Activated effector memory CD4-positive, alpha-beta T cell treated with Interleukin-2 at 50 U/mL for 16 hours (primary cell): ENCODE results near the gene ADGRE3.
"Not testable (repeated sequence)": the region's sequence is repeated elsewhere in the genome, so short reads cannot be mapped to it uniquely, and the experiment has no call there.

Source experiments
- DNase-seq: peaks from one replicate; pipeline ENCODE4 v3.0.0-alpha.2; 2020

ADGRE3 gene

DNA sequence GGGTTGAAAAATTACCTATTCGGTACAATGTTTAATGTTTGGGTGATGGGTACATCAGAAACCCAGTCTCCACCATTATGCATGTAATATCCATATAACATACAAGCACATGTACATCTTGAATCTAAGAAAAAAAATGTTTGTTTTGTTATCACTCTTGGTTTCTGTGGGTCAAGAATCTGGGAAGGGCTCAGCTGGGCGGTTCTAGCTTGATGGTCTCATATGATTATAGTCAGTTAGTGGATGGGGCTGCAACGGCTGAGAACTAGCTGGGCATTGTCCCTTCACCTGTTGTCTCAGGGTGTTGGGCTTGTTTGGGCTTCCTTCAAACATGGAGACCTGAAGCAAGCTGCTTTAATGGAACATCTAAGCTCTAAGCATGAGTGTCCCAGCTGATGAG, 4.7 kb downstream of the ADGRE3 start:
- DNase-seq, result no peak

DNA sequence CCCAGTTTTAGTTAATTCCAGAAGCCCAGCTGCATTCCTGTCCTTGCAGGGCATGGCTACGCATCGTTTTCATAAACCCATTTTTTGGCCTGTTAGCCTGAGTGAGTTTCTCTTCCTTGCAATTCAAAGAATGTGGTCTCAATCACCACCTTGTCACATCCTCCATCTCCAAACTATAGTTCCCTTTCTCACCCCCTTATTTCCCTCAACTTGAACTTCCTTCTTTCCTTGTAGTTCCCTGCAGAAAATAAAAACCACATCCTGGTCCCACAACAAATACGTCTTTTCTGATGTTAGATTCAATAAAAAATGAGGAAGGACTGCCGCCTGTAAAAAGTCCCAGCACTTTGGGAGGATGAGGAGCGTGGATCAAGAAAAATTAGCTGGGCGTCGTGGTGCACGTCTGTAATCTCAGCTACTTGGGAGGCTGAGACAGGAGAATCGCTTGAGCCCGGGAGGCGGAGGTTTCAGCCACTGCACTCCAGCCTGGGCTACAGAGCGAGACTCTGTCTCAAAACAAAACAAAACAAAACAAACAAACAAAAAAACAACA, 13.2 kb downstream of the ADGRE3 start:
- DNase-seq, result no peak

DNA sequence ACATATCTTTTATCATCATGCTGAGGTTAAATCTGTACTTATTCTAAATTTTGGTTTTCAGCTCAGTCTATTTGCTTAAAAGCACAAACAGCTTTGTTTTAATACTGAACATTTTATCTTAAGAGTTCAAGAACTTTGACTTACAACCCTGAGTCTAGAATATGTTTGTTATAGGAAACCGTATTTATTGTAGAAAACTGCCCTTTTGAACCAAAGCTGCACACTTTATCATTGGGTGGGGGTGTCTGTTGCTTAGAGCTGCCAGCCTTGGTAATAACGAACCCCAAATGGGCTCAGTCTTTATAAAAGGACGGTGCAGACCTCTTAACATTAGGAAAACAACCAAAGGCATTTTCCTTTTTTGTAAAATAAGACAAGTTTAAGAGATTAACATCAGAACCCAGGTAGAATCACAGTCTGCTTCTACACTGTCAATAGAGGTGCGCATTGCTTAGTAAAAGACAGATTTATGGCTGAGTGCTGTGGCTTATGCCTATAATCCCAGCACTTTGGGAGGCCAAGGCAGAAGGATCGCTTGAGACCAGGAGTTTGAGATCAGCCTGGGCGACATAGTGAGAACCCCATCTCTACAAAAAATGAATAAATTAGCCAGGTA, 14.7 kb downstream of the ADGRE3 start:
- DNase-seq, result no peak

DNA sequence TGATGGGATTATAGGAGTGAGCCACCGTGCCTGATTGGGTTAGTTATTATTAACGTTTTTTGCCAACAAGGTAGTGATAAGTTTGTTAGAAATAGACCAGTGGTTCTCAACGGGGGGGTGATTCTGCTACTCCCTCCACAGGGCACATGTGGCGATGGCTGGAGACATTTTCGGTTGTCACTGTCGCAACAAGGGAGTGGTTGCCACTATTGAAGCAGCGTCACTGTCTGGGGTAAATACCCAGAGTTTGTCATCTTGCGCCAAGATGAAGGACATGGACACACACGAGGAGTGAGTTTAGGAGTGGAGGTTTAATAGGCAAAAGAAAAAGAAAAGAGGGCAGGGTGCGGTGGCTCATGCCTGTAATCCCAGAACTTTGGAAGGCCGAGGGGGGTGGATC, 18.9 kb downstream of the ADGRE3 start:
- no peak for DNase-seq

DNA sequence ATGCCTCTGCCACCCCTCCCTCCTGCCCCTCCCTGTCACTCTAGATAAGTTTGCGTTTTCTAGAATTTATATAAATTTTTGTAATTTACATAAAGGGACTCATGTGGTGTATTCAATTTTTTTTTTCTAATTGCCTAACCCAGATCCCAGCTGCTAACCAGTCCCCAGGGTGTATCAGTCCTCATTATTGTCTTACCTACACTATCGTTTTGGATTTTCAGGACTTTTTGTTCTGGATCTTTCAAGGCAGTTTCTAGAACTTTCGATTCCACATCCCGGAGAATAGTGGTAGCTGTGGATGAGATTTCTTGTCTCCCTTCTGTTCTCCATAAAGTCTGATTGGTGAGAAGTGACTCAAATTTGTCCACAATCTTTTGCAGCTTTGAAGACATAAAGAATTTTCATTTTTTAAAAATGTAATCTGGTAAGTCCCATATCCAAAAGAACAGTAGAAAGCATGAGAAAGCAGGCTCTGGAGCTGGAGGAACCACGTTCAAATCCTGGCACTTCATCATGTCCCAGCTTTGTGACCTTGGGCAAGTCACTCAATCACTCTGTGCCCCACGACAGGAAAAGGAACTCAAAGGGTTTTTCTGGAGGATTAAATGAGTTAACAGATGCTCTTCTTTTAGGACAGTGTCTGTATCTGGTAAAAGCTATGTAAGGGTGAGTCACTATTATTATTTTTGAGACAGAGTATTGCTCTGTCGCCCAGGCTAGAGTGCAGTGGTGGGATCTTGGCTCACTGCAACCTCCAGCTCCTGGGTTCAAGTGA, 19.7 kb downstream of the ADGRE3 start:
- no peak for DNase-seq

DNA sequence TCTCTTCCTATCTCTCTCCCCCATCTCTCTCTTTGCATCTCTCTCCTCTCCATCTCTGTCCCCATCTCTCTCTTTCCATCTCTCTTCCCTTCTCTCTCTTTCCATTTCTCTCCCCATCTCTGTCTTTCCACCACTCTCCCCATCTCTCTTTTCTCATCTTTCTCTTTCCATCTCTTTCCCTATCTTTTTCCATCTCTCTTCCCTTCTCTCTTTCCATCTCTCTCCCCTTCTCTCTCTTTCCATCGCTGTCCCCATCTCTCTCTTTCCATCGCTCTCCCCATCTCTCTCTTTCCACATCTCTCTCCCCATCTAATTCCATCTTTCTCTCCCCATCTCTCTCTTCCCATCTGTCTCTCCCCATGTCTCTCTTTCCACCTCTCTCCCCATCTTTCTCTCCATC, 24.5 kb downstream of the ADGRE3 start:
- no peak for DNase-seq

DNA sequence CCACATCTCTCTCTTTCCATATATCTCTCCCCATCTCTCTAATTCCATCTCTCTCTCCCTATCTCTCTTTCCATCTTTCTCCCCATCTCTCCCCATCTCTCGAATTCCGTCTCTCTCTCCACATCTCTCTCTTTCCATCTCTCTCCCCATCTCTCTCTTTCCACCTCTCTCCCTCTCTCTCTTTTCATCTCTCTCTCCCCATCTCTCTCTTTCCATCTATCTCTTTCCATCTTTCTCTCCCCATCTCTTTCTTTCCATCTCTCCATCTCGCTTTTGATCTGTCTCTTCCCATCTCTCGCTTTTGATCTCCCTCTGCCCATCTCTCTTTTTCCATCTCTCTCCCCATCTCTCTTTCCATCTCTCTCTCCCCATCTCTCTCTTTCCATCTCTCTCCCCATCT, 25.6 kb downstream of the ADGRE3 start:
- no peak for DNase-seq

DNA sequence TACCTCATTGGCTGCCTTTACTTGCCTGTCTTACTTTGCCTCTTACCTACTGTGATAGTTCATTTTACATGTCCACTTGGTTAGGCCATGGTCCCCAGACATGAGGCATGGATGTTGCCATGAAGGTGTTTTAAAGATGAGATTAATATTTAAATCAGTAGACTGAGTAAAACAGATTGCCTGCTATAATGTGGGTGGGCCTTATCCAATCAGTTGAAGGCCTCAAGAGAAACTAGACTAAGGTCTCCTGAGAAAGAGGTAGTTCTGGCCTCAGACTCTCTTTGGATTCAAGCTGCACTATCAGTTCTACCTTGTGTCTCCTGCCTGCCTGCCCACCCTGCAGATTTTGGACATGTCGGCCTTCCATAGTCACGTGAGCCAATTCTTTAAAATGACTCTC, 26.1 kb downstream of the ADGRE3 start:
- DNase-seq, result no peak

DNA sequence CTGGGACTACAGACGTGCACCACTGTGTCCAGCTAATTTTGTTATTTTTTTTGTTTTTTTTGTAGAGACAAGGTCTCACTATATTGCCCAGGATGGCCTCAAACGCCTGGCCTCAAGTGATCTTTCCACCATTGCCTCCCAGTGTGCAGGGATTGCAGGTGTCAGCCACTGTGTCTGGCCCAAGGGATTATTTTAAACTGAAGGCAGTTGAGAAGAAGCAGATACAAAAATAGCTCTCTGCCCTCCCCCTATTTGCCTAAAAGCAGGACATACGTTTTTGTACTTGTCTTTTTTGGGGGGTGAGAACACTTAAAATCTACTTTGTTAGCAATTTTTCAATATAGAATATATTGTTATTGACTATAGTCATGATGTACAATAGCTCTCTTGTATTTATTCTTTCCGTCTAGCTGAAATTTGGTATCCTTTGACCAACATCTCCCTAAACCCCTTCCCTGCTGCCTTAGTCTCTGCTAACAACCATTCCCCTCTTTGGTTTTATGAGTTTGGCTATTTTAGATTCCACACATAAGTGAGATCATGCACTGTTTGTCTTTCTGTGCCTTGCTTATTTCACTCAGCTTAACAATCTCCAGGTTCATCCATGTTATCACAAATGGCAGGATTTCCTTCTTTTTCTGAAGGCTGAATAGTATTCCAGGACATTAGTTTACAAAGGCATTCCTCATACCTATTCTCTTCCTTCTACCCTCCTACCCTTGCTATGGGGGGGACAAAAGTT, 34.9 kb downstream of the ADGRE3 start:
- no peak for DNase-seq

DNA sequence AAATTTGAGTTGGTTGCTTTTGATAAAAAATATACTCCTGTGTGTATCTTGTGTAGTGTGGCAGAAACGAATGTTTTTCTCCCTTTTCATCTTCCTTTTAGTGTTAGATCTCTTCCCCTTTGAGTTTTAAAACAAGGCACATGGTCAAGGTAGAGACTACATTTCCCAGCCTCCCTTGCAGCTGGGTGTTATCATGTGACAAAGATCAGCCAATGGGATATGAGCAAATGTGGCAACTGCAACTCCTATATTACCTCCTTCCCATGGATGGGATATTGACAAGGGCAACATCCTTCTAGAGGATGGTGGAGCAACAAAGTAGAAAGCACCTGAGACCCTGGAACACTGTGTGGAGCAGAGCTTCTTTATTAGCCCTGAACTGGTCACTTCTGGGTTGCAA, 42.4 kb downstream of the ADGRE3 start:
- DNase-seq, result no peak

DNA sequence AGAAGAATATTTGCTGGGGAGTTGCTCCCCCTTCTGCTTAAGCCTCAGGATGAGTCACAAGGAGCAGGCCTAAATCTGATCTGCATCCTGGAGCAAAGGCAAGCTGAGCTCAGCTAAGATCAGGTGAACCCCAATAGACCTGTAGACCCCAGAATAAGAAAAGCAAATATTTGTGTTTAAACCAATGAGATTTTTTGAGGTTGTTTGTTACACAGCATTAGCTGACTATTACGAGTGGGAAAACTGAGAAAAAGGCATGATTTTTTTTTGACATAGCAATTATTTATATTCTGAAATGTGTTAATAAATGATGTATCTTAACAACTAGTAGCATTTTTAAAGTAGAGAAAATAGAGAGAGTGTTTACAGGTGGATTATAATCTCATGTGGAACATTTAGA, 45.1 kb downstream of the ADGRE3 start:
- DNase-seq, result no peak

DNA sequence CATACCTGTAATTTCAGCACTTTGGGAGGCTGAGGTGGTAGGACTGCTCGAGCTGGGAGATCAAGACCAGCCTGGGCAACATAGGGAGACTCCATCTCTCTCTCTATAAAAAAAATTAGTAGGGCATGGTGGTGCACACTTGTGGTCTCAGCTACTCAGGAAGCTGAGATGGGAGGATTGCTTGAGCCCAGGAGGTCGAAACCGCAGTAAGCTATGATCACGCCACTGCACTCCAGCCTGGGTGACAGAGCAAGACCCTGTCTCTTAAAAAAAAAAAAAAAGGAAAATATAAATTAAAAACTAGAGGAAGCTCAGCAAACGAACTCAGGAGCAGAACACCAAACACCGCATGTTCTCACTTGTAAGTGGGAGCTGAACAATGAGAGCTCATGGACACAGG, 50.2 kb downstream of the ADGRE3 start:
- not testable (repeated sequence) for DNase-seq

DNA sequence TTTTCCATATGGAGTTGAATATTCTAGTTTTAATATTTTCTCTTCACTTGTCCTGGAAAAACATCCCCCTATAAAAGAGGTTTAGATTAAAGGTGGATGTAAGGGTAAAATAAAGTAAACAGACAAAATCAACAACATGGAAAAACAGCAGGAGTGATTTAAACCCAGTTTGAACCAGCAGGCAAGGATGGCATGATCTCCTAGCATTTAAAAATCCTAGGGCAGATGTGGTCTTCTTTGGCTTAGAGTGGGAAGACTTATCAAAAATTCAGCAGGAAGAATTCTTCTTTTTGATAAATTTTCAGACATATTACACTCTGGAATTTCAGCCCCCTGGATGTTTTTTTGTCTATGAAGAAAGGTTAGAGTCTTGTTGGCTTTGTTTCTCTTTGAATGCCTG, 55.2 kb downstream of the ADGRE3 start:
- no peak for DNase-seq

DNA sequence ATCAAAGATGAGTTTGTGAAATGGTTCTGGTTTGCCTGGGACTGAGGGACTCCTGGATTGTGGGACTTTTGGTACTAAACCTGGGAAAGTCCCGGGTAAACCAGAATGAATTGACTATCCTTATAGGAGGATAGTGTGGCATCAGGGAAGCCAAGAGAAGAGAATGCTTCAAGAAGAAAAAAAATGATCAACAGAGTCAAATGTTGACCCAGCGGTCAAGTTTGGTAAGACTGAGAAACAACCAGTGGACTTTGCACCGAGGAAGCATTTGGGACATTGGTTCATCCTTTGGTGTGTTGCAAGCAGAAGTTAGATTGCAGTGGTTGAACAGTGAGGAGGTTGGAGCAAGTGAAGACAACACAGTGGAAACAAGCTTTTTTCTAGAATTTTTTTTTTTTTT, 58.2 kb downstream of the ADGRE3 start:
- no peak for DNase-seq

DNA sequence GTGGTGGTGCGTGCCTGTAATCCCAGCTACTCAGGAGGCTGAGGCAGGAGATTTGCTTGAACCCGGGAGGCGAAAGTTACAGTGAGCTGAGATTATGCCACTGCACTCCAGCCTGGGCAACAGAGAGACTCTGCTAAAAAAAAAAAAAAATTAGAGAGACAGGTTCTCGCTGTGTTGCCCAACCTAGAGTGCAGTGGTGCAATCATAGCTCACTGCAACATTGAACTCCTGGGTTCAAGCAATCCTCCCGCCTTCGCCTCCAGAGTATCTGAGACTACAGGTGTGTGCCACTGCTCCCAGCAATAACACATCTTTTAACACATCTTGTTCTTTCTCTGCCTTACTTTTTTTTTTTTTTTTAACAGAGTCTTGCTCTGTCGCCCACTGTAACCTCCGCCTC, 59.0 kb downstream of the ADGRE3 start:
- no peak for DNase-seq

DNA sequence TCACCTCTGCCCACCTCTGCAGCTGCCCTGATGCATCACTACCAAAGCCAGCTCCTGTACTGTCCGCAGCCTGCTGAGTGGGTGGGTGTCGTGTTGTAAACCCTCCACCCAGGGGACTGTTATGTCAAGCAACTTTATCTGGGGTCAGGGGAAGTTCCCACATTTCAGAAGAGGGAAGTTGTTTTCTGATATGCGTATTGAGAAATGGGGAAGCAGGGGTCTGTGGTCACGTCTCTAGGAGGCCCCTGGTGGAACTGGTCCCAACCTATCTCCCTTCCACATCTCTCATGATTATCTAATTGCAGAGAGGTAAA, 60.6 kb downstream of the ADGRE3 start:
- no peak for DNase-seq

DNA sequence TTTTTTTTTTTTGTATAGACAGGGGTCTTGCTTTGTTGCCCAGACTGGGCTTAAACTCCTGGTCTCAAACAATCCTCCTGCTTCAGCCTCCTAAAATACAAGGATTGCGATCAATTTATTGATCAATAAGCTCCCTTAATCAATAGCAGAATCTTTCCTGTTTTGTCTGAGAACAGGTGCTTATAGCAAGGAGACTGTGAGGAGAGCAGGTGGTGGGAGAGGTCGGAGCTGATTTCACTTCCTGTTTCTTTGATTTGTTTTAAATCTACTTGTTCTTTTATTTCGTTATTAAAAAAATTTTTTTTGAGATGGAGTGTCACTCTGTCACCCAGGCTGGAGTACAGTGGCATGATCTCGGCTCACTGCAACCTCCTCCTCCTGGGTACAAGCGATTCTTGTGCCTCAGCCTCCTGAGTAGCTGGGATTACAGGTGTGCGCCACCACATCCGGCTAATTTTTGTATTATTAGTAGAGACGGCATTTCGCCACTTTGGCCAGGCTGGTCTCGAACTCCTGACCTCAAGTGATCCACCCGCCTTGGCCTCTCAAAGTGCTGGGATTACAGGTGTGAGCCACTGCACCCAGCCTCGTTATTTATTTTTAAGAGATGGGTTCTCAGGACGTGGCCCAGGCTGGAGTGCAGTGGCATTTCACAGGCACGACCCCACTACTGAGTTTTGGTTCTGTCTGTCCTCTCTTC, 61.1 kb downstream of the ADGRE3 start:
- not testable (repeated sequence) for DNase-seq

DNA sequence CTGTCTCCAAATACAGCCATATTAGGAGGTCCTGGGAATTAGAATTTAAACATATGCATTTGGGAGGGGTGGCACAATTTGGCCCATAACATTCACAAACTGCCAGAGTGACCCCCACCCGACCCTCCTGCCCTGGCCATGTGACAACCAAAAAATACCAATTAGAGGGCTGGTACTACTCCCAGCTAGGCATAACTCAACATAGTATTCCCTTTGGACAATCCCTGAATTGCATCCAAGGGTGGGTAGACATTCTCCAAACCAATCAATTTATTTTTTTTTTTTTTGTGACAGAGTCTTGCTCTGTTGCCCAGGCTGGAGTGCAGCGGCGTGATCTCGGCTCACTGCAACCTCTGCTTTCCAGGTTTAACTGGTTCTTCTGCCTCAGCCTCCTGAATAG, 62.0 kb downstream of the ADGRE3 start:
- no peak for DNase-seq

DNA sequence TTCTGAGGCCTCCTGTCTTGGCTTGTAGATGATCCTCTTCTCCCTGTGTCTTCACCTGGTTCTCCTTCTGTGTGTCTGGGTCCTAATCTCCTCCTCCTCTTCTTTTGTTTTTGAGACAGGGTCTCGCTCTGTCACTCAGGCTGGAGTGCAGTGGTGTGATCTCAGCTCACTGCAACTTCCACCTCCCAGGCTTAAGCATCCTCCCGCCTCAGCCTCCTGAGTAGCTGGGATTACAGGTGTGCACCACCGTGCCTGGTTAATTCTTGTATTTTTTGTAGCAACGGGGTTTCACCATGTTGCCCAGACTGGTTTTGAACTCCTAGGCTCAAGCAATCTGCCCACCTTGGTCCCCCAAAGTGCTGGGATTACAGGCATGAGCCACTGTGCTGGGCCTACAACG, 62.4 kb downstream of the ADGRE3 start:
- not testable (repeated sequence) for DNase-seq

DNA sequence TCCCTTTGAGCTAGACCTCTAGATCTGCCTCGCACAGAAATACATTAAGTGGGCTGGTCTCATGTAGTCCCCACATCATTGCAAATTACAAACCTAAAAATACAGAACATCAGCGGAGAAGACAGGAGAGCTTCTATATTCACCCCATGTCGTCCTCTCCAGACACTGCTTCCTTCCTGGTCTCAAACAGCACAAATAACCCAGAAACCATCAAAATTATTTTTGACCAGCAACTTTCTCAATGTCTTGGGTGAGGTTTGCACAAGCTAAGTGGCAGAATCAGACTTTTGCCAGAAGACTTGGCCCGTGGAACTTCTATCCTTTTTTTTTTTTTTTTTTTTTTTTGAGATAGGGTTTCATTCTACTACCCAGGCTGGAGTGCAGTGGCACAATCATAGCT, 63.6 kb downstream of the ADGRE3 start:
- DNase-seq, result no peak

DNA sequence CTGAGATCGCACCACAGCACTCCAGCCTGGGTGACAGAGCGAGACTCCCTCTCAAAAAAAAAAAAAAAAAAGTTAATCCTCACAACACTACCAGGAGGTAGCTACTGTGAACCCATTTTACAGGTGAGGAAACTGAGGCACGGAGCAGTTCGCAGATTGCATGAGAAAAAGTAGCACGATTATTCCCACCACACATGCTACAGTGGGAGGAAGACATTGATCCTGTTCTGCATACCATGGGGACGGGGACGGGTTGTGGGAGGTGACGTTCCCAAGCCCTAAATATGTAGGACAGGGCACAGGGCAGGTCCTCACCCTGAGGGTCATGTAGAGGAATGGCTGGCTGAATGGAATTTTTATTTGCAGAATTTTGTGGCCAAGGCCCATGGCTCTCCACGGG, 68.0 kb downstream of the ADGRE3 start:
- no peak for DNase-seq

DNA sequence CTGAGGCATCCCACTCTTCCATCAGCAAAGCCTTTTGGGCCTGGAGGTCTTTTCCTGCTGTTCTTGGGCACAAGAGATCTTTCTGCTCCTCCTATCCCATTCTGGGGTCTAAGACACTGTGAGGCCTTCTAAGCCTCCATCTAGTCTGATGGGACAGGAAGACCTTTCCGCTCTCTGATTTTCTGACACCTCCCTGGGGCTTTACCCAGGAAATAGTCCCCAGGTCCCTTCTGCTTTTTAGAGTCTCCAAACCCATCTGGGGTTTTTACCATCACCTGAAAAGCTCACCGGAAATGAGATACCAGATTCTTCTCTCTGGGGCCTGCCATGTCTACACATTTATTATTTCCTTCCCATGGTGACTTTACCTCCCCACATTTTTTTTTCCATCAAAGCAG, 70.7 kb downstream of the ADGRE3 start:
- DNase-seq, result no peak

DNA sequence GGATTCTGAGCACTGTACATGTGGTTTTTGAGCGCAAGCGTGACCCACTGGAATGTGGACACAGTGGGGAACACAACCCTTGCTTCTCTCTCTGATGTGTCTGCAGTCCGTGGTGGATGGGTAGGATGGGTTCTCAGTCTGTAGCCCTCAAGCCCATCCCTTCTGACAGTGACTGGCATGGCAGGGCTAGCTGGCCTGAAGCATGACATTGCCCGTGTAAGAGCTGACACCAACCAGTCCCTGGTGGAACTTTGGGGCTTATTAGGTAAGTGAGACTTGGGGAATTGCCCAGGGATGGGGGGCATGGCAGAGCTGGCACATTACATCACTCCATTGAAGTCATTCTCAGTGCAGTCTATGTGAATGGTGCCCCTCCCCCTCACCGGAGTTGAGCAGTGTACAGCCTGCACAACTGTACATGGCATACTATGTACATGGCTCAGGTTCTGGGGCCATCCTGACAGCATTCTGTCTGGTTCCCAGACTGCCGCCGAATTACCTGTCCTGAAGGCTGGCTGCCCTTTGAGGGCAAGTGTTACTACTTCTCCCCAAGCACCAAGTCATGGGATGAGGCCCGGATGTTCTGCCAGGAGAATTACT, 75.0 kb downstream of the ADGRE3 start:
- no peak for DNase-seq
